Right lobe of liver (tissue), 6 donors: ENCODE results near the gene ATP2B3. TPM values are rescaled to one million over a fixed set of nuclear protein-coding genes. Genes with fewer than 3 reads are reported as not detected.

Experiments
- ATAC-seq, 4 donors: fragments of 200-7000 bp; cut with Tn5 transposase; one replicate each; pipeline ENCODE4 v1.9.1; 2020; ENCODE audit warnings: mild to moderate bottlenecking in 4 of 4, moderate library complexity in 4 of 4
- DNase-seq, 3 donors: peaks; one replicate each; pipeline ENCODE4 v3.0.0-alpha.2; 2020
- H3K27ac ChIP-seq, 3 donors: fragments of 200-600 bp; one replicate each; pipeline ENCODE4 v1.8.0; 2022
- H3K27me3 ChIP-seq, 2 donors: fragments of 200-600 bp; one replicate each; pipeline ENCODE4 v1.8.0; 2022
- H3K36me3 ChIP-seq, 4 donors: fragments of 200-600 bp; sonication (generic) in 1 of 4; one replicate each; pipeline versions ENCODE4 v1.5.1 to v1.8.0; 2017 to 2022; ENCODE audit warnings: control low read depth in 1 of 4
- H3K4me1 ChIP-seq, 4 donors: fragments of 200-600 bp; sonication (generic) in 1 of 4; one replicate each; pipeline versions ENCODE4 v1.5.1 to v1.8.0; 2017 to 2022; ENCODE audit warnings: control low read depth in 1 of 4
- H3K4me3 ChIP-seq, 3 donors: fragments of 200-600 bp; one replicate each; pipeline ENCODE4 v1.8.0; 2022
- H3K9me3 ChIP-seq, 4 donors: fragments of 200-600 bp; sonication (generic) in 1 of 4; one replicate each; pipeline versions ENCODE4 v1.5.1 to v1.8.0; 2017 to 2022; ENCODE audit warnings: control low read depth in 1 of 4
- CTCF ChIP-seq, 4 donors: fragments of 200-600 bp in 3 of 4; fragments of 450-650 bp in 1 of 4; IDR thresholded peaks; one replicate each; pipeline versions ENCODE4 v1.5.1 to v1.8.0; 2016 to 2022; ENCODE audit warnings: antibody characterized with exemption in 4 of 4, mild to moderate bottlenecking in 2 of 4
- POLR2A ChIP-seq: fragments of 450-650 bp; IDR thresholded peaks from one replicate; pipeline ENCODE4 v1.6.1; 2017; ENCODE audit warnings: antibody characterized with exemption, mild to moderate bottlenecking
- WGBS: methylation state at CpG from one replicate; pipeline ENCODE4 v1.1.6; 2018; ENCODE audit warnings: low coverage, low lambda C conversion rate; ENCODE audit not compliant: insufficient coverage; ENCODE audit errors: missing lambda C conversion rate; 5-methylcytosine and 5-hydroxymethylcytosine counted together
- intact Hi-C, 2 donors: fragments of 100-400 bp; cut with DNase I; formaldehyde crosslinking; loops; one replicate each; pipeline versions ENCODE4 v1.11.2 to v1.14.1; 2022
- total RNA-seq, 6 experiments: library from RNA; depleted of rRNA in 2 of 6; stranded (reverse); fragments of >200 nt in 2 of 6; fragmentation: NEBNext Ultra II Directional in 3 of 6; extraction: Animal tissue kit (Norgen Biotek cat#: 25700) in 3 of 6; gene quantifications; one replicate each; pipeline versions ENCODE4 v1.1.0 to v1.2.4, GENCODE V29; 2016 to 2023
- donor health status: DM: no; HTN: yes; CAD: no.
- donor health status: DM: no; HTN: no; CAD: no.
- donor health status: DM: no; HTN: no; CAD: no.
- donor health status: DM: no; HTN: yes; CAD: no.
- donor health status: DM: no; HTN: yes; CAD: no.

ATP2B3 gene
- total RNA-seq, 6 experiments from 2014 or later = 0.07 TPM; not detected in 5

DNA sequence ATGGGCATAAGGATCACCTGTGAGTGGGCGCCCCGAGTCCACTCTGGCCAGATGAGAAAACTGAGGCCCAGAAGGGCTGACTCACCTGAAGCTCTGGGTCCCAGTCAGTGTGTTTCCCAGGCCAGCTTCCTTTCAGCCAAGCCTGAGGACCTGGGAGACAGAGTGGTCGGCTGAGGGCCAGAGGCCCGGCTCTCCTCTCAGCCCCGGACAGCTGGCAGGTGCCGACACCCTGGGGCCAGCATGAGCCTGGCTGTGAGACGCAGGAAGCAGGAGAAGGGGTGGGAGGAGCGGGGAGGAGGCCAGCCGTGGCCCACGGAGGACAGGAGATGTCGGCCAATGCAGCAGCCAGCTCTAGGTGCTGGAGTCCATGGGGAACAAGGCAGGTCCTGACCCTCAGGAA, 28.9 kb downstream of the ATP2B3 start:
- 90% methylated on average over 2 of the region's 11 CpGs for WGBS
- no peak for DNase-seq

DNA sequence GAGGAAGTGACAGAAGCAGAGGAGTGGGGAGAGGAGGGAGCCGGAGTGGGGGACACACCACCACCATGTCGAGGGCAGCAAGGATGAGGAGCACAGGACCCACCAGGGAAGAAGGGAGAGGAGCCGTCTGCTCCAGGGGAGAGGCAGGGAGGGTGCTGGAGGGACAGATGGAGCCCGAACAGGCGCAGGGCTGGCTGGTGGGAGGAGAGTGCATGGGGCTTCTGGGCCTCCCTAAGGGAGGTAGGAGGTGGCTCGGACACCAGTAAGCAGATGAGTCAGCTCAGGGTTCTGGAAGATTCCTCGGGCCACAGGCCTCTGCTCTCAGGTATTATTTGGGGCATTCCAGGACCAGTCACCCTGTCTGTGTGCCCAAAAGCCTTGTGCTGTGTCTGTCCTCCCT, 29.8 kb downstream of the ATP2B3 start:
- ATAC-seq = no peak
- no peak for DNase-seq
- no peak for TF ChIP-seq CTCF (IDR thresholded peaks at IDR 0.05)
- no peak for TF ChIP-seq POLR2A
- no peaks in the 10 kb centered on the region for H3K4me1 ChIP-seq
- no peaks in the 10 kb centered on the region for H3K9me3 ChIP-seq
- H3K27me3 ChIP-seq = no peaks in the 10 kb centered on the region
- H3K27ac ChIP-seq = no peak overlapping the region
- intact Hi-C loops = no loop called here
- no peaks in the 10 kb centered on the region for H3K36me3 ChIP-seq
- no peak overlapping the region for H3K4me3 ChIP-seq
- 42% methylated on average over 5 of the region's 7 CpGs for WGBS

More for the DNA sequence above, 28.9 kb downstream of the ATP2B3 start:
- Histone ChIP-seq H3K4me1 (no peaks in the 10 kb centered on the region), H3K4me3 (no peak overlapping the region), H3K9me3 (no peaks in the 10 kb centered on the region), H3K27ac (no peak overlapping the region), H3K36me3 (no peaks in the 10 kb centered on the region), H3K27me3 (no peaks in the 10 kb centered on the region)
- no peak for TF ChIP-seq POLR2A
- TF ChIP-seq CTCF (IDR thresholded peaks at IDR 0.05) = no peak
- no peak for ATAC-seq
- intact Hi-C loops = no loop called here

- no peaks in the 10 kb centered on the region for H3K9me3 ChIP-seq
- ATAC-seq (no peak), DNase-seq (no peak)
- H3K4me1 ChIP-seq = no peaks in the 10 kb centered on the region
- no CpG with 5 or more reads among the region's 17 CpGs for WGBS
- H3K27ac ChIP-seq = no peak overlapping the region
- intact Hi-C loops = no loop called here
- no peak overlapping the region for H3K4me3 ChIP-seq
- no peaks in the 10 kb centered on the region for H3K36me3 ChIP-seq
- no peaks in the 10 kb centered on the region for H3K27me3 ChIP-seq
- TF ChIP-seq CTCF (IDR thresholded peaks at IDR 0.05) (no peak), POLR2A (no peak)
These were observed 31.8 kb downstream of the ATP2B3 start for GRCh38 chrX:153549231-153549630.

DNA sequence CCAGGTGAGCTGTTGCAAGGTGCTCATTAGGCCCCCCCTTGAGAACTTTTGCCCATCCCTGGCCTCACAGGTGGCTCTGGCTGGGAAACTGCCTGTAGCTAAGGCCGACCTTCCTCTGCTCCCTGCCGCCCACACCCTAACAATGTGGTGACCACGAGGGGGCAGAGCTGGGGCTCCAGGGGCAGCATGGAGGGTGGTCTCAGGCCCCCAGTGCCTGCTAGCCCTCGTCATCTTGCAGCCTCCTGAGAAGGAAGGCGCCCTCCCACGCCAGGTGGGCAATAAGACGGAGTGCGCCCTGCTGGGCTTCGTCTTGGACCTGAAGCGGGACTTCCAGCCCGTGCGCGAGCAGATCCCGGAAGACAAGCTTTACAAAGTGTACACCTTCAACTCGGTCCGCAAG, 32.4 kb downstream of the ATP2B3 start:
- no peaks in the 10 kb centered on the region for H3K36me3 ChIP-seq
- H3K27ac ChIP-seq = no peak overlapping the region
- intact Hi-C loops = loop anchor here in 1 of 2 donors (10.0 kb wide), 1 partner anchor 125 kb away; the partner anchor contains the start of gene PNCK
- 74% methylated on average over 4 of the region's 16 CpGs for WGBS
- H3K4me1 ChIP-seq = no peaks in the 10 kb centered on the region
- no peak for DNase-seq
- H3K4me3 ChIP-seq = no peak overlapping the region
- no peaks in the 10 kb centered on the region for H3K27me3 ChIP-seq
- ATAC-seq = no peak
- no peaks in the 10 kb centered on the region for H3K9me3 ChIP-seq
- TF ChIP-seq CTCF (IDR thresholded peaks at IDR 0.05) (no peak), POLR2A (no peak)

DNA sequence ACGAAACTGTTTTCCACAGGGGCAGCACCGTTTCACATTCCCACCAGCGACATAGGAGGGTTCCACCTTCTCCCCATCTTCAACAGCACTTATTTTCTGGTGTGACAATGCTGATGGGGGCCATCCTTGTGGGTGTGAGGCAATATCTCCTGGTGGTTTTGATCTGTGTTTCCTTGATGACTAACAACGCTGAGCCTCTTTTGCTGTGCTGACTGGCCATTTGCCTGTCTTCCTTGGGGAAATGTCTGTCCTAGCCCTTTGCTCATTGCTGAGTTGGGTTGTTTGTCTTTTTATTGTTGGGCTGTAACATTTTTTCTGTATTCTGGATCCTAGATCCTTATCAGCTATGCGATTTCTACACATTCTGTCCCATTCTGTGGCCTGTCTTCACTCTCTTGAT, 33.7 kb downstream of the ATP2B3 start:
- Histone ChIP-seq H3K27ac (no peak overlapping the region), H3K27me3 (no peaks in the 10 kb centered on the region), H3K36me3 (no peaks in the 10 kb centered on the region), H3K4me3 (no peak overlapping the region), H3K9me3 (no peaks in the 10 kb centered on the region), H3K4me1 (no peaks in the 10 kb centered on the region)
- ATAC-seq = no peak
- no peak for DNase-seq
- 56% methylated on average over 4 of the region's 5 CpGs for WGBS
- TF ChIP-seq CTCF (IDR thresholded peaks at IDR 0.05) (no peak), POLR2A (no peak)
- intact Hi-C loops = loop anchor here in 1 of 2 donors (10.0 kb wide), 1 partner anchor 124 kb away; the partner anchor contains the start of gene PNCK
